ENCODE data around the gene GCHFR. TPM values are rescaled to one million over a fixed set of nuclear protein-coding genes. Genes with fewer than 3 reads are reported as not detected.

GCHFR gene
- total and polyA plus RNA-seq, 8 donors, result 4.9 to 21.4 (median 8.7) TPM

DNA sequence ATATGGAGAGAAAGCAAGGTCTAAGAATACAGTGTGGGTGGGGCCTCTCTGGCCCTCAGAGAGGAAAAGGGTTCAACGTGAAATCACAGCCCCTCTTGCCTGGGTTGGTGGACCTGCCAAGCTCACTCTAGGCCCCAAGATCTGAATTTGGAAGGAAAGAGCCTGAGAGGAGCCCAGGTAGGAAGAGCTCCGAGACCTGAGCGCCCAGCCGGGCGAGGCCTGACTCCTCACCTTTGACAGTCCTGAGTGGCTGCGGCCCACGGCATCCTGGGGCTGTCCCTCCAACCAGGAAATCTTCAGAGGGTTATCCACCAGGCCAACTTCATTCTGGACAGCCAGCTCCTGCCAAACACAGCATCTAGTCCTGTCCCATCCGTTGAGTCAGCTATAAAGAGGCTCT, 9.6 kb downstream of the GCHFR start:
- no peak overlapping the region for H3K27ac ChIP-seq
- intact Hi-C loops (cut with DNase I), result no loop called here
- 88 to 94% methylated on average over 8 of the region's 8 CpGs for WGBS, 2 donors
- H3K9me3 ChIP-seq, result no peaks in the 10 kb centered on the region
- FAIRE-seq, result no peak
- DNase-seq, result peak in 1 of 6 donors; percentile 35
- TF ChIP-seq, protein P1, sequence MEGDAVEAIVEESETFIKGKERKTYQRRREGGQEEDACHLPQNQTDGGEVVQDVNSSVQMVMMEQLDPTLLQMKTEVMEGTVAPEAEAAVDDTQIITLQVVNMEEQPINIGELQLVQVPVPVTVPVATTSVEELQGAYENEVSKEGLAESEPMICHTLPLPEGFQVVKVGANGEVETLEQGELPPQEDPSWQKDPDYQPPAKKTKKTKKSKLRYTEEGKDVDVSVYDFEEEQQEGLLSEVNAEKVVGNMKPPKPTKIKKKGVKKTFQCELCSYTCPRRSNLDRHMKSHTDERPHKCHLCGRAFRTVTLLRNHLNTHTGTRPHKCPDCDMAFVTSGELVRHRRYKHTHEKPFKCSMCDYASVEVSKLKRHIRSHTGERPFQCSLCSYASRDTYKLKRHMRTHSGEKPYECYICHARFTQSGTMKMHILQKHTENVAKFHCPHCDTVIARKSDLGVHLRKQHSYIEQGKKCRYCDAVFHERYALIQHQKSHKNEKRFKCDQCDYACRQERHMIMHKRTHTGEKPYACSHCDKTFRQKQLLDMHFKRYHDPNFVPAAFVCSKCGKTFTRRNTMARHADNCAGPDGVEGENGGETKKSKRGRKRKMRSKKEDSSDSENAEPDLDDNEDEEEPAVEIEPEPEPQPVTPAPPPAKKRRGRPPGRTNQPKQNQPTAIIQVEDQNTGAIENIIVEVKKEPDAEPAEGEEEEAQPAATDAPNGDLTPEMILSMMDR (IDR thresholded peaks at IDR 0.05), result no peak
- H3K27me3 ChIP-seq, result no peaks in the 10 kb centered on the region
- no peaks in the 10 kb centered on the region for H3K4me1 ChIP-seq
- no peak for ATAC-seq
- peaks cover 0 to 38% (median 18%) of the 10 kb centered on the region in 3 donors for H3K36me3 ChIP-seq
- H3K4me3 ChIP-seq, result no peak overlapping the region

DNA sequence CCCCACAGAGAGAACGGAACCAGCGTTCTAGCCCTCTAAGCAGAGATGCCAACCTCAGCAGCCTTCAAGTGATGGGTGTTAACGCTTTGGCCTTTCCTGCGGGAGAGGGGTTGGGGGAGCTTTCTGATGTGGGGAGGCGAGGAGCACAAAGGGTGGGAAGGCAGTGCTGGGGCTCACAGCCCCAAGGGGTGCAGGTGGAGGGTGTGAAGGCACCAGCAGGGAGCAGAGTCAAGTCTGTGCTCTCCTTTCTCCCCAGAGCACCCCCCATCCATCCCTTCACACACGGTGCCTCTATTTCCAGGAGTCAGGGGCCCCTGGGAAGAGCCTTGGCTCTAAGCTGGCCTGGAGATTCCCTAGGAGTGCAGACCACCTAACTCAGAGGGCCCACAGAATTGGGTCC, 10.0 kb downstream of the GCHFR start:
- Histone ChIP-seq H3K27me3 (no peaks in the 10 kb centered on the region), H3K27ac (no peak overlapping the region), H3K9me3 (no peaks in the 10 kb centered on the region), H3K4me3 (no peak overlapping the region), H3K36me3 (peaks cover 0 to 42% (median 18%) of the 10 kb centered on the region in 3 donors), H3K4me1 (no peaks in the 10 kb centered on the region)
- intact Hi-C loops (cut with DNase I), result no loop called here
- no peak for ATAC-seq
- WGBS, 2 donors, result 92 to 93% methylated on average over 6 of the region's 6 CpGs
- DNase-seq, result peak in 1 of 6 donors; percentile 23
- TF ChIP-seq, protein P1 (IDR thresholded peaks at IDR 0.05), result no peak
- no peak for FAIRE-seq

DNA sequence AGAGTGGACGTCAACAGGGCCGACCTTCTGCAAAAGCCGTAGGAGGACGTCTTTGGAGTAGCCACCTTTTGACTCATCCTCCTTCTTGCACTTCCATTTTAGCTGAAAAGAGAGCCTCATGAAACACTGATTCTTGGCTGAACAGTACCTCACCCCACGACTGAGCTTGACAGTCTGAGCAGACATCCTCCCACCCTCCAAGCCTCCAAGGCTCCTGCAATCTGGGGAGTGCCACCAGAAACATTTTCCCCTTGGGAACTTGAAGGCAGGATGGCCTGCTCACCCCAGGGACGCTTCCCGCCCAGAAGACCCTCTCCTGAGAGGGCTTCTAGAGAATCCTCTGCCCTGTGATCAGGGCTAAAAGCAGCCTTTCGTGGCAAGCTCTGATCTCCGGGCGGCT, 11.1 kb downstream of the GCHFR start:
- peaks cover 0 to 43% (median 18%) of the 10 kb centered on the region in 3 donors for H3K36me3 ChIP-seq
- ATAC-seq (no peak), FAIRE-seq (no peak), DNase-seq (peak in 1 of 6 donors; percentile 29)
- H3K4me3 ChIP-seq, result no peak overlapping the region
- TF ChIP-seq, protein P1 (IDR thresholded peaks at IDR 0.05), result no peak
- H3K27me3 ChIP-seq, result no peaks in the 10 kb centered on the region
- intact Hi-C loops (cut with DNase I), result no loop called here
- H3K4me1 ChIP-seq, result no peaks in the 10 kb centered on the region
- WGBS, 2 donors, result 89 to 94% methylated on average over 10 of the region's 10 CpGs
- H3K9me3 ChIP-seq, result no peaks in the 10 kb centered on the region
- H3K27ac ChIP-seq, result no peak overlapping the region

DNA sequence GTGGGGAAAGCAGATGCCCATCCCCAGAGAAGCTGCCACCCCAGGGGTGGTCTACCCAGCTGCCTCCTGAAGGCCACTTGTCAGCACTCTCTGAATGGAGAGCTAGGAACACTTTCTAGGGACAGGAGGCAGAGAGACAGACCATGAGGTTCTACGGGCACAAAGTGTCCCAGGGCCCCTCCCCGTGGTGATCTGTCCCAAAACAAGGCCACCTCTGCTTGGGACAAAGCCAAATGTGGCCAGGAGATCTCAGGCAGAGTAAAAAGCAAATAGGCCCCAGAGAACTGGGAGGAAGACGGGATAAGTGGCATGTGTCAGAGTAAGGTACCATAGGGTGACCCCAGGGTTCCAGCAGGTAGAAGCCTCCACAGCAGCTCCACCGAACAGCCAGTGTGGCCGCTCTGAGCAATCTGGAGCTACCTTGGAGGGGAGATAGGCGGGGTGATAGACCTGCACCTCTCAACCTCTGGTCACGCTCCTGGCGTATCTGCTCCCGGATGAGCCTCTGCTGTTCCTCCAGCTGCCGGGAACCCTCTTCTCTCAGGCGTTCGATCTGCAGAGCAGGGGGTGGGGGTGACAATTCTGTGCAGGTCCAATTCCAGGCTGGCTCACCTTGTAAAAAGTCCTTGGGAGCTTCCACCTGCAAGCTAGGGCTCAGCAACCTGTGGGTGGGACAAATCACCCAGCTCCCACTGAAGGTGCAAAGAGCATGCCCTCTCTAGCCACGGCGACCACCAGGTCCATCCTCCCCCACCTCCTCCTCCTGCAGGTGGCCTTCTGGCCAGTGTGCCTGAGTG, 12.1 kb downstream of the GCHFR start:
- intact Hi-C loops (cut with DNase I), result no loop called here
- H3K27ac ChIP-seq, result peak overlapping the region in 1 of 4 donors; percentile 39
- no peak overlapping the region for H3K4me3 ChIP-seq
- peaks cover 0 to 43% (median 18%) of the 10 kb centered on the region in 3 donors for H3K36me3 ChIP-seq
- H3K9me3 ChIP-seq, result no peaks in the 10 kb centered on the region
- H3K27me3 ChIP-seq, result no peaks in the 10 kb centered on the region
- WGBS, 2 donors, result 91 to 93% methylated on average over 14 of the region's 14 CpGs
- ATAC-seq, result no peak
- H3K4me1 ChIP-seq, result no peaks in the 10 kb centered on the region
- DNase-seq, result peak in 1 of 6 donors; percentile 42
- TF ChIP-seq, protein P1 (IDR thresholded peaks at IDR 0.05), result no peak
- no peak for FAIRE-seq
